ENCODE data around the gene NDUFB10.

- TF ChIP-seq CTCF (IDR thresholded peaks at IDR 0.05; ENCODE audit: poor library complexity, severe bottlenecking) = no peak
- no peak for TF ChIP-seq EZH2 (IDR thresholded peaks at IDR 0.05; ENCODE audit: borderline replicate concordance, insufficient read depth, low read length, poor library complexity, severe bottlenecking)
- TF ChIP-seq TAF1 (IDR thresholded peaks at IDR 0.05; ENCODE audit: low read depth) = no peak
- no peak for TF ChIP-seq POLR2AphosphoS5 (IDR thresholded peaks at IDR 0.05)
Observed at GRCh38 chr16:1982991-1983543, 23.7 kb downstream of the NDUFB10 start.
